ENCODE results near the gene ZSCAN20. TPM values are rescaled to one million over a fixed set of nuclear protein-coding genes. Genes with fewer than 3 reads are reported as not detected.

Gene ZSCAN20
- total RNA-seq, 2 experiments from 2014 or later = 0.27 to 0.50 TPM

- POLR2A ChIA-PET = no interaction called here
- no peak overlapping the region for H3K27ac Mint-ChIP-seq
- no peak for TF ChIP-seq CTCF (IDR thresholded peaks at IDR 0.05)
- peaks cover 22% of the 10 kb centered on the region for H3K4me1 ChIP-seq (ENCODE audit: insufficient read depth, low read length)
- no peaks in the 10 kb centered on the region for H3K27me3 ChIP-seq (ENCODE audit: control insufficient read depth in 1 of 2, insufficient read depth in 2 of 2, low read length in 2 of 2)
- H3K36me3 ChIP-seq (ENCODE audit: insufficient read depth, low read length) = no peaks in the 10 kb centered on the region
- CTCF ChIA-PET = no interaction called here
- no peaks in the 10 kb centered on the region for H3K9me3 ChIP-seq (ENCODE audit: control insufficient read depth in 1 of 2, insufficient read depth in 1 of 2, low read length in 2 of 2)
- no peak overlapping the region for H3K4me3 Mint-ChIP-seq
- ATAC-seq (ENCODE audit: poor library complexity) (no peak), DNase-seq (no peak)
- H3K4me3 ChIP-seq (ENCODE audit: low read length) = no peak overlapping the region
- intact Hi-C loops (cut with DNase I, micrococcal nuclease) = loop anchor here in 1 of 2 experiments (5.0 kb wide), 1 partner anchor 82 kb away; no protein-coding TSS in a partner anchor
- H3K4me1 Mint-ChIP-seq (ENCODE audit: low read depth) = peaks cover 38% of the 10 kb centered on the region
- H3K27me3 Mint-ChIP-seq = no peaks in the 10 kb centered on the region
- H3K36me3 Mint-ChIP-seq (ENCODE audit: low read depth) = no peaks in the 10 kb centered on the region
- H3K9me3 Mint-ChIP-seq = no peaks in the 10 kb centered on the region
- H3K27ac ChIP-seq (ENCODE audit: low read depth in 1 of 2, low read length in 2 of 2) = no peak overlapping the region
Measured at GRCh38 chr1:33468967-33469366, 3.5 kb upstream of the ZSCAN20 start.

- Histone ChIP-seq H3K27me3 (ENCODE audit: control insufficient read depth in 1 of 2, insufficient read depth in 2 of 2, low read length in 2 of 2) (no peaks in the 10 kb centered on the region), H3K9me3 (ENCODE audit: control insufficient read depth in 1 of 2, insufficient read depth in 1 of 2, low read length in 2 of 2) (no peaks in the 10 kb centered on the region), H3K4me3 (ENCODE audit: low read length) (no peak overlapping the region), H3K4me1 (ENCODE audit: insufficient read depth, low read length) (peaks cover 22% of the 10 kb centered on the region), H3K27ac (ENCODE audit: low read depth in 1 of 2, low read length in 2 of 2) (no peak overlapping the region), H3K36me3 (ENCODE audit: insufficient read depth, low read length) (no peaks in the 10 kb centered on the region)
- H3K27ac Mint-ChIP-seq = no peak overlapping the region
- ChIA-PET POLR2A (no interaction called here), CTCF (no interaction called here)
- TF ChIP-seq CTCF (IDR thresholded peaks at IDR 0.05) = no peak
- no peak overlapping the region for H3K4me3 Mint-ChIP-seq
- H3K36me3 Mint-ChIP-seq (ENCODE audit: low read depth) = no peaks in the 10 kb centered on the region
- ATAC-seq (ENCODE audit: poor library complexity) = no peak
- DNase-seq = no peak
- no peaks in the 10 kb centered on the region for H3K27me3 Mint-ChIP-seq
- H3K4me1 Mint-ChIP-seq (ENCODE audit: low read depth) = peaks cover 38% of the 10 kb centered on the region
- H3K9me3 Mint-ChIP-seq = no peaks in the 10 kb centered on the region
- intact Hi-C loops (cut with DNase I, micrococcal nuclease) = loop anchor here (1.0 to 10.0 kb wide), 9 partner anchors 82 to 825 kb away; partner anchors contain the start of genes AZIN2 (in 1 of the 2), S100PBP (in 1 of the 2) and YARS1 (in 1 of the 2)
Measured at GRCh38 chr1:33469691-33470090, 2.8 kb upstream of the ZSCAN20 start.

- CTCF ChIA-PET = interaction anchor here (1.2 to 1.6 kb wide), 2 partner anchors 14 to 175 kb away, joined by 3 to 7 read pairs; no protein-coding TSS in a partner anchor
- Histone ChIP-seq H3K4me1 (ENCODE audit: insufficient read depth, low read length) (peaks cover 22% of the 10 kb centered on the region), H3K27me3 (ENCODE audit: control insufficient read depth in 1 of 2, insufficient read depth in 2 of 2, low read length in 2 of 2) (no peaks in the 10 kb centered on the region), H3K4me3 (ENCODE audit: low read length) (no peak overlapping the region), H3K27ac (ENCODE audit: low read depth in 1 of 2, low read length in 2 of 2) (no peak overlapping the region), H3K9me3 (ENCODE audit: control insufficient read depth in 1 of 2, insufficient read depth in 1 of 2, low read length in 2 of 2) (no peaks in the 10 kb centered on the region), H3K36me3 (ENCODE audit: insufficient read depth, low read length) (no peaks in the 10 kb centered on the region)
- Mint-ChIP-seq H3K36me3 (ENCODE audit: low read depth) (no peaks in the 10 kb centered on the region), H3K9me3 (no peaks in the 10 kb centered on the region), H3K27me3 (no peaks in the 10 kb centered on the region), H3K4me1 (ENCODE audit: low read depth) (peaks cover 38% of the 10 kb centered on the region), H3K4me3 (peak overlapping the region; percentile 74), H3K27ac (peak overlapping the region; percentile 8)
- ATAC-seq (ENCODE audit: poor library complexity) (peak; percentile 23), DNase-seq (peak in 13 of 14 experiments; percentile 21 to 76 (median 45))
- intact Hi-C loops (cut with DNase I, micrococcal nuclease) = loop anchor here (1.0 to 10.0 kb wide), 8 partner anchors 103 to 826 kb away; partner anchors contain the start of genes AZIN2 (in 1 of the 2), S100PBP (in 1 of the 2) and YARS1 (in 1 of the 2)
- peak; percentile 77 for TF ChIP-seq CTCF (IDR thresholded peaks at IDR 0.05)
- POLR2A ChIA-PET = interaction anchor here (0.8 kb wide), 1 partner anchor 343 kb away, joined by 4 read pairs; no protein-coding TSS in a partner anchor
Measured at GRCh38 chr1:33470495-33471012, 1.9 kb upstream of the ZSCAN20 start.
